SU-DHL-6 (cell line): ENCODE data around the gene XRCC1.

ENCODE experiments used
- H2AFZ ChIP-seq: fragments of 200-600 bp; sonication (generic); 2 replicates; pipeline ENCODE4 v1.6.1; 2014; ENCODE audit warnings: low read depth, mild to moderate bottlenecking, moderate library complexity, mixed read lengths, antibody characterized with exemption, low read length; ENCODE audit not compliant: severe bottlenecking
- H3F3A ChIP-seq: fragments of 200-600 bp; shearing (Covaris generic); 2 replicates; pipeline ENCODE4 v1.6.0; 2016; ENCODE audit warnings: antibody characterized with exemption, mild to moderate bottlenecking; ENCODE audit not compliant: insufficient read depth
- H3K27ac ChIP-seq: fragments of 200-600 bp; sonication (generic); 2 replicates; pipeline ENCODE4 v1.5.1; 2016; ENCODE audit warnings: low read depth, mild to moderate bottlenecking, low read length, moderate library complexity, mixed read lengths
- H3K27me3 ChIP-seq: fragments of 200-600 bp; sonication (generic), shearing (Covaris generic); 2 replicates; pipeline ENCODE4 v1.6.0; 2014; ENCODE audit warnings: mild to moderate bottlenecking, low read length
- H3K36me3 ChIP-seq: fragments of 200-600 bp; sonication (generic); 2 replicates; pipeline ENCODE4 v1.6.1; 2014; ENCODE audit warnings: mild to moderate bottlenecking, low read length, mixed read lengths
- H3K4me2 ChIP-seq: fragments of 300-600, 200-600 bp; shearing (Covaris generic), sonication (generic); 2 replicates; pipeline ENCODE4 v1.6.0; 2014; ENCODE audit warnings: low read length, low read depth, mild to moderate bottlenecking; ENCODE audit not compliant: poor library complexity, severe bottlenecking
- H3K4me3 ChIP-seq: fragments of 200-600 bp; sonication (generic); 2 replicates; pipeline ENCODE4 v1.5.1; 2014; ENCODE audit warnings: antibody characterized with exemption, low read length, mild to moderate bottlenecking, mixed read lengths; ENCODE audit not compliant: insufficient read depth, poor library complexity, severe bottlenecking
- H3K79me2 ChIP-seq: fragments of 200-600 bp; sonication (generic); 2 replicates; pipeline ENCODE4 v1.6.1; 2014; ENCODE audit warnings: mild to moderate bottlenecking, low read length, moderate library complexity; ENCODE audit not compliant: insufficient read depth
- H3K9ac ChIP-seq: fragments of 200-600 bp; sonication (generic); 2 replicates; pipeline ENCODE4 v1.7.0; 2014; ENCODE audit warnings: mild to moderate bottlenecking, low read length
- H3K9me2 ChIP-seq: fragments of 200-600 bp; sonication (generic); replicated peaks from 2 replicates; pipeline ENCODE4 v1.6.1; 2014; ENCODE audit warnings: low read length; ENCODE audit not compliant: insufficient read depth
- H3K9me3 ChIP-seq: fragments of 200-600 bp; sonication (generic); 2 replicates; pipeline ENCODE4 v1.6.1; 2014; ENCODE audit warnings: low read length, mixed read lengths; ENCODE audit not compliant: insufficient read depth
- H4K20me1 ChIP-seq: fragments of 200-600 bp; sonication (generic); 2 replicates; pipeline ENCODE4 v1.6.1; 2014; ENCODE audit warnings: low read depth, mild to moderate bottlenecking, antibody characterized with exemption, low read length, moderate library complexity, mixed read lengths
- EZH2phosphoT487 ChIP-seq: fragments of 200-600 bp; sonication (generic), shearing (Covaris generic); conservative IDR thresholded peaks from 2 replicates; pipeline ENCODE4 v1.6.1; 2018; ENCODE audit warnings: mild to moderate bottlenecking, antibody characterized with exemption, low read length, moderate library complexity, mixed read lengths
- TF ChIP-seq, protein P1 (sequence below): fragments of 200-600 bp; sonication (generic); IDR thresholded peaks from one replicate; pipeline ENCODE4 v1.5.1; 2017; ENCODE audit warnings: antibody characterized with exemption, mild to moderate bottlenecking, low read length, moderate library complexity; ENCODE audit not compliant: insufficient read depth, poor library complexity, severe bottlenecking

Gene XRCC1

GRCh38 chr19:43545981-43546380 lies 29.3 kb downstream of the XRCC1 start:
- H3K79me2 ChIP-seq, result no peaks in the 10 kb centered on the region
- no peaks in the 10 kb centered on the region for H3K27me3 ChIP-seq
- H3K9ac ChIP-seq, result no peak overlapping the region
- H3K9me2 ChIP-seq, result no peaks in the 10 kb centered on the region
- no peak overlapping the region for H3K27ac ChIP-seq
- no peaks in the 10 kb centered on the region for H3F3A ChIP-seq
- H3K4me3 ChIP-seq, result no peak overlapping the region
- no peak overlapping the region for H3K4me2 ChIP-seq
- no peak overlapping the region for H2AFZ ChIP-seq
- H3K9me3 ChIP-seq, result no peaks in the 10 kb centered on the region
- H3K36me3 ChIP-seq, result no peaks in the 10 kb centered on the region
- no peaks in the 10 kb centered on the region for H4K20me1 ChIP-seq
- TF ChIP-seq EZH2phosphoT487, result no peak
- TF ChIP-seq, protein P1, sequence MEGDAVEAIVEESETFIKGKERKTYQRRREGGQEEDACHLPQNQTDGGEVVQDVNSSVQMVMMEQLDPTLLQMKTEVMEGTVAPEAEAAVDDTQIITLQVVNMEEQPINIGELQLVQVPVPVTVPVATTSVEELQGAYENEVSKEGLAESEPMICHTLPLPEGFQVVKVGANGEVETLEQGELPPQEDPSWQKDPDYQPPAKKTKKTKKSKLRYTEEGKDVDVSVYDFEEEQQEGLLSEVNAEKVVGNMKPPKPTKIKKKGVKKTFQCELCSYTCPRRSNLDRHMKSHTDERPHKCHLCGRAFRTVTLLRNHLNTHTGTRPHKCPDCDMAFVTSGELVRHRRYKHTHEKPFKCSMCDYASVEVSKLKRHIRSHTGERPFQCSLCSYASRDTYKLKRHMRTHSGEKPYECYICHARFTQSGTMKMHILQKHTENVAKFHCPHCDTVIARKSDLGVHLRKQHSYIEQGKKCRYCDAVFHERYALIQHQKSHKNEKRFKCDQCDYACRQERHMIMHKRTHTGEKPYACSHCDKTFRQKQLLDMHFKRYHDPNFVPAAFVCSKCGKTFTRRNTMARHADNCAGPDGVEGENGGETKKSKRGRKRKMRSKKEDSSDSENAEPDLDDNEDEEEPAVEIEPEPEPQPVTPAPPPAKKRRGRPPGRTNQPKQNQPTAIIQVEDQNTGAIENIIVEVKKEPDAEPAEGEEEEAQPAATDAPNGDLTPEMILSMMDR, result no peak

DNA sequence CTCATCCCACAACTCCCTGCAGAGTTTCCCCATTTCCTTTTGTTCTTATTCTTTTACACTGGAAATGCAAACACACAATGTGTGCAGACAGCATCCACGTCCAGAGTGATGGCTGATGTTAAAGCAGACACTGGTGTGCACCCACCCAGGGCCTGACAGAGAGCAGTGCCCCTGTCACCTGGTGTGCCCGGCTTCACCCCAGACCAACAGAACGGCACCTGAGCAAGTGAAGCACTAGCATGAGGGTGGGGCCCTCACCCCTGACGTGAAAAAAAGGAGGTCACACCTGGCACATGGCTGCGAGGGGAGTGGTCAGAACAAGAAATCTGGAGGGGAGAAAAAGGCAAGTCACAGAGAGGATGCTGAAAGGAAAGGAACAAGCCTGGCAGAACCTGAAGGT lies 30.1 kb downstream of the XRCC1 start:
- no peaks in the 10 kb centered on the region for H3K9me2 ChIP-seq
- H3K27me3 ChIP-seq, result no peaks in the 10 kb centered on the region
- no peak overlapping the region for H3K4me2 ChIP-seq
- H3K4me3 ChIP-seq, result no peak overlapping the region
- TF ChIP-seq, protein P1, result no peak
- no peak for TF ChIP-seq EZH2phosphoT487
- H4K20me1 ChIP-seq, result no peaks in the 10 kb centered on the region
- no peak overlapping the region for H3K27ac ChIP-seq
- H3K36me3 ChIP-seq, result no peaks in the 10 kb centered on the region
- no peak overlapping the region for H3K9ac ChIP-seq
- no peaks in the 10 kb centered on the region for H3F3A ChIP-seq
- H3K79me2 ChIP-seq, result no peaks in the 10 kb centered on the region
- H3K9me3 ChIP-seq, result no peaks in the 10 kb centered on the region
- H2AFZ ChIP-seq, result no peak overlapping the region

GRCh38 chr19:43544077-43544476 lies 31.2 kb downstream of the XRCC1 start:
- Histone ChIP-seq H3K4me2 (no peak overlapping the region), H3K9ac (no peak overlapping the region), H3K27ac (no peak overlapping the region), H3K4me3 (no peak overlapping the region), H2AFZ (no peak overlapping the region), H3K9me3 (no peaks in the 10 kb centered on the region), H3K9me2 (no peaks in the 10 kb centered on the region), H3K27me3 (no peaks in the 10 kb centered on the region), H4K20me1 (no peaks in the 10 kb centered on the region), H3F3A (no peaks in the 10 kb centered on the region), H3K36me3 (peaks cover 2% of the 10 kb centered on the region), H3K79me2 (no peaks in the 10 kb centered on the region)
- TF ChIP-seq EZH2phosphoT487, result no peak
- TF ChIP-seq, protein P1, result no peak
